Measurements from ENCODE around the gene TRIM44.

TRIM44 gene

GRCh38 chr11:35632301-35632700, 30.3 kb upstream of the TRIM44 start:
- H3K79me2 ChIP-seq (ENCODE audit: insufficient read depth, low read length): no peaks in the 10 kb centered on the region
- no peak overlapping the region for H3K9ac ChIP-seq (ENCODE audit: low read depth, low read length, poor library complexity, severe bottlenecking)
- no peaks in the 10 kb centered on the region for H4K20me1 ChIP-seq (ENCODE audit: insufficient read depth, low read length, poor library complexity, severe bottlenecking)
- no peak overlapping the region for H3K4me3 ChIP-seq (ENCODE audit: low read length, poor library complexity, severe bottlenecking)
- H3K9me3 ChIP-seq (ENCODE audit: insufficient read depth, low read depth, low read length): no peaks in the 10 kb centered on the region
- no peaks in the 10 kb centered on the region for H3K9me2 ChIP-seq (replicated peaks; ENCODE audit: low read depth, low read length)
- no peak for TF ChIP-seq EZH2phosphoT487 (IDR thresholded peaks at IDR 0.05; ENCODE audit: borderline replicate concordance)
- TF ChIP-seq CTCF (conservative IDR thresholded peaks at IDR 0.05; ENCODE audit: low read length): no peak
- no peaks in the 10 kb centered on the region for H3F3A ChIP-seq (ENCODE audit: low read depth)
- H2AFZ ChIP-seq (ENCODE audit: low read length): no peak overlapping the region
- no peak overlapping the region for H3K4me2 ChIP-seq (ENCODE audit: low read depth, low read length, poor library complexity, severe bottlenecking)
- H3K36me3 ChIP-seq (ENCODE audit: insufficient read depth, low read length): no peaks in the 10 kb centered on the region
- H3K27me3 ChIP-seq (ENCODE audit: insufficient read depth, low read length, poor library complexity, severe bottlenecking): no peaks in the 10 kb centered on the region
- peaks cover 24% of the 10 kb centered on the region for H3K4me1 ChIP-seq (ENCODE audit: insufficient read depth, low read length, poor library complexity, severe bottlenecking)

- TF ChIP-seq CTCF (conservative IDR thresholded peaks at IDR 0.05; ENCODE audit: low read length): no peak
- H3K4me2 ChIP-seq (ENCODE audit: low read depth, low read length, poor library complexity, severe bottlenecking): peak overlapping the region; percentile 54
Measured at GRCh38 chr11:35633827-35634423, 28.6 kb upstream of the TRIM44 start.

GRCh38 chr11:35635933-35636332, 26.6 kb upstream of the TRIM44 start:
- no peak overlapping the region for H3K4me3 ChIP-seq (ENCODE audit: low read length, poor library complexity, severe bottlenecking)
- TF ChIP-seq CTCF (conservative IDR thresholded peaks at IDR 0.05; ENCODE audit: low read length): no peak
- no peaks in the 10 kb centered on the region for H3K27me3 ChIP-seq (ENCODE audit: insufficient read depth, low read length, poor library complexity, severe bottlenecking)
- H3K36me3 ChIP-seq (ENCODE audit: insufficient read depth, low read length): no peaks in the 10 kb centered on the region
- H3K9me3 ChIP-seq (ENCODE audit: insufficient read depth, low read depth, low read length): no peaks in the 10 kb centered on the region
- no peaks in the 10 kb centered on the region for H3F3A ChIP-seq (ENCODE audit: low read depth)
- no peak overlapping the region for H3K4me2 ChIP-seq (ENCODE audit: low read depth, low read length, poor library complexity, severe bottlenecking)
- no peak overlapping the region for H3K9ac ChIP-seq (ENCODE audit: low read depth, low read length, poor library complexity, severe bottlenecking)
- no peaks in the 10 kb centered on the region for H3K79me2 ChIP-seq (ENCODE audit: insufficient read depth, low read length)
- H4K20me1 ChIP-seq (ENCODE audit: insufficient read depth, low read length, poor library complexity, severe bottlenecking): no peaks in the 10 kb centered on the region
- H3K4me1 ChIP-seq (ENCODE audit: insufficient read depth, low read length, poor library complexity, severe bottlenecking): peaks cover 34% of the 10 kb centered on the region
- no peaks in the 10 kb centered on the region for H3K9me2 ChIP-seq (replicated peaks; ENCODE audit: low read depth, low read length)
- H2AFZ ChIP-seq (ENCODE audit: low read length): no peak overlapping the region

More at GRCh38 chr11:35633827-35634423, 28.6 kb upstream of the TRIM44 start:
- Histone ChIP-seq H3K4me3 (ENCODE audit: low read length, poor library complexity, severe bottlenecking) (peak overlapping the region; percentile 1), H3K9me3 (ENCODE audit: insufficient read depth, low read depth, low read length) (no peaks in the 10 kb centered on the region), H4K20me1 (ENCODE audit: insufficient read depth, low read length, poor library complexity, severe bottlenecking) (no peaks in the 10 kb centered on the region), H3K36me3 (ENCODE audit: insufficient read depth, low read length) (no peaks in the 10 kb centered on the region), H3K9me2 (replicated peaks; ENCODE audit: low read depth, low read length) (no peaks in the 10 kb centered on the region), H3K27me3 (ENCODE audit: insufficient read depth, low read length, poor library complexity, severe bottlenecking) (no peaks in the 10 kb centered on the region), H2AFZ (ENCODE audit: low read length) (no peak overlapping the region; the same call in 1 of the 2 replicates), H3K79me2 (ENCODE audit: insufficient read depth, low read length) (no peaks in the 10 kb centered on the region), H3K4me1 (ENCODE audit: insufficient read depth, low read length, poor library complexity, severe bottlenecking) (peaks cover 30% of the 10 kb centered on the region), H3F3A (ENCODE audit: low read depth) (no peaks in the 10 kb centered on the region), H3K9ac (ENCODE audit: low read depth, low read length, poor library complexity, severe bottlenecking) (peak overlapping the region; percentile 6)

Data from Loucy (cell line).